GM12878 (cell line): Measurements from ENCODE around the gene PGM2L1. TPM values are rescaled to one million over a fixed set of nuclear protein-coding genes. Genes with fewer than 3 reads are reported as not detected.

Experiments
- ATAC-seq: fragments of 200-7000 bp; cut with Tn5 transposase; 3 replicates; pipeline ENCODE4 v1.9.1; 2020; ENCODE audit warnings: mild to moderate bottlenecking, moderate library complexity
- BruUV-seq: library from RNA; stranded (reverse); fragments of 400-500 nt; replicated peaks from 2 replicates; lab custom pipeline; 2021; lab: Mats Ljungman, UMichigan
- CTCF ChIA-PET: fragments of 300-600 bp; sonication (Branson Sonifier 250); formaldehyde crosslinking; extraction: SDS; loops from one replicate; lab custom pipeline; 2021; ENCODE audit warnings: inconsistent platforms; lab: Yijun Ruan, JAX
- POLR2A ChIA-PET: fragments of 350-600 bp; formaldehyde crosslinking; extraction: SDS; loops from one replicate; lab custom pipeline; 2021; ENCODE audit warnings: inconsistent platforms; lab: Charles Lee
- RAD21 ChIA-PET: fragments of 300-600 bp; sonication (Branson Sonifier 250); formaldehyde crosslinking; loops from one replicate; lab custom pipeline; 2023; ENCODE audit warnings: antibody characterized with exemption; ENCODE audit not compliant: unreplicated experiment; lab: Charles Lee
- SMC1A ChIA-PET: fragments of 300-600 bp; sonication (Branson Sonifier 250); formaldehyde crosslinking; loops from one replicate; lab custom pipeline; 2023; ENCODE audit not compliant: unreplicated experiment, uncharacterized antibody; lab: Charles Lee
- DNase-seq: peaks from one replicate; pipeline ENCODE4 v3.0.0-alpha.2; 2011; ENCODE audit warnings: low read depth, low spot score
- FAIRE-seq: peaks from 3 replicates; lab custom pipeline; 2011; peaks lifted over from hg19 to GRCh38; lab: Jason Lieb, UNC
- H2AFZ ChIP-seq: 2 replicates; pipeline ENCODE4 v1.6.0; 2011; ENCODE audit warnings: low read depth, low read length, control low read depth; ENCODE audit not compliant: control insufficient read depth
- H3K27ac ChIP-seq: 2 replicates; pipeline ENCODE4 v1.5.1; 2011; ENCODE audit warnings: control low read depth; ENCODE audit not compliant: control insufficient read depth, insufficient read depth
- H3K27me3 ChIP-seq, 2 experiments: replicated peaks in 1 of 2; 2 replicates each; pipeline versions ENCODE4 v1.6.0 to v1.6.1; 2011; ENCODE audit warnings: low read length in 1 of 2; ENCODE audit not compliant: control insufficient read depth in 2 of 2, insufficient read depth in 2 of 2
- H3K36me3 ChIP-seq, 2 experiments: 2 replicates each; pipeline ENCODE4 v1.5.1; 2011; ENCODE audit warnings: low read length in 1 of 2; ENCODE audit not compliant: control insufficient read depth in 2 of 2, insufficient read depth in 2 of 2
- H3K4me1 ChIP-seq: 2 replicates; pipeline ENCODE4 v1.6.1; 2011; ENCODE audit warnings: mild to moderate bottlenecking, low read length, moderate library complexity, mixed read lengths; ENCODE audit not compliant: control insufficient read depth, insufficient read depth
- H3K4me2 ChIP-seq: 2 replicates; pipeline ENCODE4 v1.6.0; 2011; ENCODE audit warnings: control low read depth; ENCODE audit not compliant: control insufficient read depth, insufficient read depth
- H3K4me3 ChIP-seq: fragments of 200-600 bp; sonication (generic); 2 replicates; pipeline ENCODE4 v1.5.1; 2016
- H3K79me2 ChIP-seq: 2 replicates; pipeline ENCODE4 v1.6.0; 2011; ENCODE audit warnings: low read length; ENCODE audit not compliant: control insufficient read depth, insufficient read depth
- H3K9ac ChIP-seq: 2 replicates; pipeline ENCODE4 v1.8.0; 2011; ENCODE audit warnings: low read length, control low read depth, mixed read lengths; ENCODE audit not compliant: control insufficient read depth, insufficient read depth
- H3K9me3 ChIP-seq: replicated peaks from 3 replicates; pipeline ENCODE4 v1.5.1; 2011; ENCODE audit warnings: mild to moderate bottlenecking, low read length; ENCODE audit not compliant: control insufficient read depth, insufficient read depth
- H4K20me1 ChIP-seq: 2 replicates; pipeline ENCODE4 v1.6.0; 2011; ENCODE audit not compliant: control insufficient read depth, insufficient read depth
- BACH1 ChIP-seq: fragments of 450-650 bp; IDR thresholded peaks from 2 replicates; pipeline ENCODE4 v1.6.1; 2017; ENCODE audit warnings: mild to moderate bottlenecking, borderline replicate concordance
- BHLHE40 ChIP-seq, 2 experiments: fragments of 450-650 bp in 1 of 2; IDR thresholded peaks; 2 replicates each; pipeline ENCODE4 v1.6.1; 2011 to 2017; ENCODE audit warnings: low read depth in 2 of 2, borderline replicate concordance in 1 of 2, improper control_type of control experiment in 1 of 2, low read length in 1 of 2, mild to moderate bottlenecking in 1 of 2
- CBFB ChIP-seq: IDR thresholded peaks from 2 replicates; pipeline ENCODE4 v1.6.1; 2016; ENCODE audit warnings: antibody characterized with exemption, low read depth
- ETV6 ChIP-seq, 2 experiments: fragments of 450-650 bp in 1 of 2; IDR thresholded peaks in 1 of 2; conservative IDR thresholded peaks in 1 of 2; 2 replicates each; pipeline ENCODE4 v1.6.1; 2014; ENCODE audit warnings: antibody characterized with exemption in 1 of 2, borderline replicate concordance in 1 of 2, low read depth in 1 of 2, mild to moderate bottlenecking in 1 of 2, moderate library complexity in 1 of 2
- HDAC2 ChIP-seq: fragments of 200-600 bp; sonication (generic); IDR thresholded peaks from 2 replicates; pipeline ENCODE4 v1.6.1; 2017
- IRF3 ChIP-seq: fragments of 450-650 bp; IDR thresholded peaks from 2 replicates; pipeline ENCODE4 v1.6.1; 2014; ENCODE audit warnings: mild to moderate bottlenecking
- NR2F1 ChIP-seq: fragments of 450-650 bp; conservative IDR thresholded peaks from 2 replicates; pipeline ENCODE4 v1.6.1; 2017; ENCODE audit warnings: mild to moderate bottlenecking
- PAX8 ChIP-seq: fragments of 450-650 bp; IDR thresholded peaks from 2 replicates; pipeline ENCODE4 v1.6.1; 2017; ENCODE audit warnings: mild to moderate bottlenecking, moderate library complexity
- RUNX3 ChIP-seq: IDR thresholded peaks from 2 replicates; pipeline ENCODE4 v1.6.1; 2012; ENCODE audit warnings: low read length, inconsistent platforms
- SRF ChIP-seq, 2 experiments: IDR thresholded peaks; 2 replicates each; pipeline ENCODE4 v1.6.1; 2011; ENCODE audit warnings: low read depth in 2 of 2, low read length in 2 of 2, mild to moderate bottlenecking in 1 of 2, moderate library complexity in 1 of 2
- YBX1 ChIP-seq: fragments of 450-650 bp; IDR thresholded peaks from 2 replicates; pipeline ENCODE4 v1.6.1; 2016; ENCODE audit warnings: antibody characterized with exemption
- ZBED1 ChIP-seq: IDR thresholded peaks from 2 replicates; pipeline ENCODE4 v1.6.1; 2016; ENCODE audit warnings: borderline replicate concordance
- WGBS: methylation state at CpG from one replicate; pipeline ENCODE4 v1.1.6; 2016; ENCODE audit warnings: low lambda C conversion rate; ENCODE audit not compliant: insufficient replicate concordance, insufficient coverage; ENCODE audit errors: missing lambda C conversion rate; 5-methylcytosine and 5-hydroxymethylcytosine counted together
- in situ Hi-C: fragments of 300-500 bp; cut with MboI; formaldehyde crosslinking; loops from 9 replicates; pipeline ENCODE4 v1.14.3; 2018; ENCODE audit warnings: mixed read lengths
- intact Hi-C: fragments of 100-400 bp; cut with micrococcal nuclease; formaldehyde crosslinking; loops from one replicate; pipeline ENCODE4 v1.14.2; 2022; ENCODE audit not compliant: unreplicated experiment
- polyA plus RNA-seq, 11 experiments: library from polyadenylated mRNA; depleted of rRNA in 4 of 11; unstranded in 6 of 11; stranded (reverse) in 5 of 11; fragments of >200 nt; fragmentation: Nextera tagmentation in 4 of 11; fragmentation: Illumina TruSeq in 1 of 11; extraction: Ambion mirVana in 4 of 11; extraction: Trizol in 1 of 11; gene quantifications; 1 replicate in 1 of 11; 2 replicates in 10 of 11; pipeline versions ENCODE4 v1.2.1 to v1.2.3, GENCODE V29; 2011 to 2016; ENCODE audit warnings: inconsistent platforms in 2 of 11, missing spikeins in 2 of 11, low read depth in 1 of 11
- total RNA-seq, 4 experiments: library from RNA; depleted of rRNA in 3 of 4; stranded (reverse); fragments of >200 nt in 3 of 4; fragmentation: Illumina TruSeq in 1 of 4; extraction: Trizol in 1 of 4; gene quantifications; 2 replicates each; pipeline versions ENCODE4 v1.2.1 to v1.2.3, GENCODE V29; 2013 to 2021
- TF ChIP-seq, protein P1 (sequence below): IDR thresholded peaks from 2 replicates; pipeline ENCODE4 v1.6.1; 2011; ENCODE audit warnings: borderline replicate concordance, low read depth, mild to moderate bottlenecking, moderate library complexity, mixed read lengths, low read length; ENCODE audit not compliant: insufficient read depth; ENCODE audit errors: extremely low read length
- TF ChIP-seq, protein P2 (sequence below): fragments of 450-650 bp; IDR thresholded peaks from 2 replicates; pipeline ENCODE4 v1.6.1; 2016; ENCODE audit warnings: mild to moderate bottlenecking

PGM2L1 gene
- total and polyA plus RNA-seq, 10 of the 15 experiments (the other 5 are each of a cell fraction or from before 2014, with no cell fraction given), result 0.04 to 0.20 (median 0.13) TPM; not detected in 1

DNA sequence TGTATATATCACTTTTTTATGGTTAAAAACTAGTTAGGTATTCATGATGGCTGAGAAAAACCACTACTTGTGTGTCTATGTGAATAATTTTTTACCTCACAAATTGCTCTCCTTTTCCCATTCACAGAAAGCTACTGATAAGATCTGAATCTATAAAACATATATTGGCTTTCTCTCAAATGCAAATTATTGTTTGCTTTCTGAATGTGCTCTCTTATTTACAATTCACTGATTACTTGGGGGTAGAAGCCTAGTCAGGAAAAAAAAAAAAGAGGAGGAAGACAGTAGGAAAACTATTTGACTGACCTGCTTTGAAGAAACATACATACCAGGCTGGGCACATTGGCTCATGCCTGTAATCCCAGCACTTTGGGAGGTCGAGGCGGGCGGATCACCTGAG lies 20.5 kb downstream of the PGM2L1 start:
- WGBS, result 48% methylated on average over 3 of the region's 3 CpGs
- TF ChIP-seq NR2F1, result no peak
- TF ChIP-seq, protein P1, sequence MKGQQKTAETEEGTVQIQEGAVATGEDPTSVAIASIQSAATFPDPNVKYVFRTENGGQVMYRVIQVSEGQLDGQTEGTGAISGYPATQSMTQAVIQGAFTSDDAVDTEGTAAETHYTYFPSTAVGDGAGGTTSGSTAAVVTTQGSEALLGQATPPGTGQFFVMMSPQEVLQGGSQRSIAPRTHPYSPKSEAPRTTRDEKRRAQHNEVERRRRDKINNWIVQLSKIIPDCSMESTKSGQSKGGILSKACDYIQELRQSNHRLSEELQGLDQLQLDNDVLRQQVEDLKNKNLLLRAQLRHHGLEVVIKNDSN, result no peak
- ATAC-seq, result no peak
- ChIA-PET CTCF (no interaction called here), POLR2A (no interaction called here), RAD21 (no interaction called here), SMC1A (no interaction called here)
- Histone ChIP-seq H3K36me3 (no peaks in the 10 kb centered on the region), H3K27me3 (no peaks in the 10 kb centered on the region), H3K27ac (no peak overlapping the region), H3K4me2 (no peak overlapping the region), H4K20me1 (no peaks in the 10 kb centered on the region), H3K4me3 (no peak overlapping the region), H2AFZ (no peak overlapping the region), H3K9me3 (no peaks in the 10 kb centered on the region), H3K79me2 (no peaks in the 10 kb centered on the region), H3K4me1 (no peaks in the 10 kb centered on the region), H3K9ac (no peak overlapping the region)
- no peak for FAIRE-seq
- no TSS peak for BruUV-seq
- DNase-seq, result no peak
- in situ Hi-C loops (no loop called here), intact Hi-C loops (no loop called here)

GRCh38 chr11:74373382-74373781 lies 24.9 kb downstream of the PGM2L1 start:
- DNase-seq (no peak), FAIRE-seq (no peak), ATAC-seq (no peak)
- SMC1A ChIA-PET, result no interaction called here
- in situ Hi-C loops, result no loop called here
- no peak overlapping the region for H3K9ac ChIP-seq
- H3K36me3 ChIP-seq, result no peaks in the 10 kb centered on the region
- H3K4me2 ChIP-seq, result no peak overlapping the region
- no peaks in the 10 kb centered on the region for H3K4me1 ChIP-seq
- H3K9me3 ChIP-seq, result no peaks in the 10 kb centered on the region
- no TSS peak for BruUV-seq
- no peak overlapping the region for H2AFZ ChIP-seq
- H3K4me3 ChIP-seq, result no peak overlapping the region
- POLR2A ChIA-PET, result no interaction called here
- intact Hi-C loops, result no loop called here
- H3K27ac ChIP-seq, result no peak overlapping the region
- RAD21 ChIA-PET, result no interaction called here
- CTCF ChIA-PET, result no interaction called here
- no peaks in the 10 kb centered on the region for H3K79me2 ChIP-seq
- H3K27me3 ChIP-seq, result no peaks in the 10 kb centered on the region
- H4K20me1 ChIP-seq, result no peaks in the 10 kb centered on the region
- TF ChIP-seq RUNX3 (no peak), BHLHE40 (IDR thresholded peaks at IDR 0.05; ENCODE audit: borderline replicate concordance in 1 of 2, low read depth in 2 of 2, low read length in 1 of 2) (no peak), CBFB (no peak), PAX8 (no peak), ZBED1 (no peak), IRF3 (no peak), HDAC2 (no peak), YBX1 (no peak), BACH1 (no peak), ETV6 (conservative IDR thresholded peaks at IDR 0.05 in 1 of 2, IDR thresholded peaks at IDR 0.05 in 1 of 2; ENCODE audit: borderline replicate concordance in 1 of 2, low read depth in 1 of 2) (no peak), SRF (IDR thresholded peaks at IDR 0.05; ENCODE audit: low read depth in 2 of 2, low read length in 2 of 2) (no peak)
- TF ChIP-seq, protein P2, sequence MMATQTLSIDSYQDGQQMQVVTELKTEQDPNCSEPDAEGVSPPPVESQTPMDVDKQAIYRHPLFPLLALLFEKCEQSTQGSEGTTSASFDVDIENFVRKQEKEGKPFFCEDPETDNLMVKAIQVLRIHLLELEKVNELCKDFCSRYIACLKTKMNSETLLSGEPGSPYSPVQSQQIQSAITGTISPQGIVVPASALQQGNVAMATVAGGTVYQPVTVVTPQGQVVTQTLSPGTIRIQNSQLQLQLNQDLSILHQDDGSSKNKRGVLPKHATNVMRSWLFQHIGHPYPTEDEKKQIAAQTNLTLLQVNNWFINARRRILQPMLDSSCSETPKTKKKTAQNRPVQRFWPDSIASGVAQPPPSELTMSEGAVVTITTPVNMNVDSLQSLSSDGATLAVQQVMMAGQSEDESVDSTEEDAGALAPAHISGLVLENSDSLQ, result no peak
